ENCODE data around the gene SURF1.

DNA sequence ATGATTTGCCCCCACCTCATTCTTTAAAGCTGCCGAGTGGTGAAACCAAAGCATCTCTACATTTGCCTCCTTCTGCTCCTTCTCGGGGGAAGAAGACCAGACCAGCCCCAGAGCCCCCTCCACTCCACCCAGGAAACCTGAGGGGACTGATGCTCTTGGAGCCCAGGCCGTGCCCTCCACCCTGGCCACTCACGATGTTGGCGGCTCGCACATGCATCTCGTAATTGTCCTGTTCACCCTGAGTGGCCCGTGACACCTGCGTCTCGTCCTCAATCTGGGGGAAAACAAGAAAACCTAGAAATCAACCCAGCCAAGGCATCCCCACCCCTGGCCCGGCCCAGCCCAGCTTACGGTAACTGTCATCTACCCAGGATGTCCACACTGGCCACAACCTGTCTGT lies 11.3 kb downstream of the SURF1 start:
- TF ChIP-seq, protein P1, sequence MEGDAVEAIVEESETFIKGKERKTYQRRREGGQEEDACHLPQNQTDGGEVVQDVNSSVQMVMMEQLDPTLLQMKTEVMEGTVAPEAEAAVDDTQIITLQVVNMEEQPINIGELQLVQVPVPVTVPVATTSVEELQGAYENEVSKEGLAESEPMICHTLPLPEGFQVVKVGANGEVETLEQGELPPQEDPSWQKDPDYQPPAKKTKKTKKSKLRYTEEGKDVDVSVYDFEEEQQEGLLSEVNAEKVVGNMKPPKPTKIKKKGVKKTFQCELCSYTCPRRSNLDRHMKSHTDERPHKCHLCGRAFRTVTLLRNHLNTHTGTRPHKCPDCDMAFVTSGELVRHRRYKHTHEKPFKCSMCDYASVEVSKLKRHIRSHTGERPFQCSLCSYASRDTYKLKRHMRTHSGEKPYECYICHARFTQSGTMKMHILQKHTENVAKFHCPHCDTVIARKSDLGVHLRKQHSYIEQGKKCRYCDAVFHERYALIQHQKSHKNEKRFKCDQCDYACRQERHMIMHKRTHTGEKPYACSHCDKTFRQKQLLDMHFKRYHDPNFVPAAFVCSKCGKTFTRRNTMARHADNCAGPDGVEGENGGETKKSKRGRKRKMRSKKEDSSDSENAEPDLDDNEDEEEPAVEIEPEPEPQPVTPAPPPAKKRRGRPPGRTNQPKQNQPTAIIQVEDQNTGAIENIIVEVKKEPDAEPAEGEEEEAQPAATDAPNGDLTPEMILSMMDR (IDR thresholded peaks at IDR 0.05; ENCODE audit: insufficient read depth, low read length, poor library complexity, severe bottlenecking) = no peak
- TF ChIP-seq EZH2phosphoT487 (conservative IDR thresholded peaks at IDR 0.05; ENCODE audit: low read length) = no peak
